Astrocyte (in vitro differentiated cells and primary cell): ENCODE data around the gene MEG3. TPM values are rescaled to one million over a fixed set of nuclear protein-coding genes. Genes with fewer than 3 reads are reported as not detected.
A peak's percentile ranks its signal among the peaks of the same experiment; 100 is the strongest.

Experiments
- DNase-seq: peaks from one replicate; pipeline ENCODE4 v3.0.0-alpha.2; 2010; ENCODE audit warnings: low read depth
- FAIRE-seq: peaks from 2 replicates; lab custom pipeline; 2011; peaks lifted over from hg19 to GRCh38; lab: Jason Lieb, UNC
- H2AFZ ChIP-seq: 2 replicates; pipeline ENCODE4 v1.6.0; 2012; ENCODE audit warnings: low read depth, low read length, inconsistent platforms
- H3K27ac ChIP-seq: 2 replicates; pipeline ENCODE4 v1.5.1; 2011; ENCODE audit warnings: low read depth, low read length, inconsistent platforms
- H3K27me3 ChIP-seq: 2 replicates; pipeline ENCODE4 v1.6.0; 2011; ENCODE audit warnings: low read length, inconsistent platforms; ENCODE audit not compliant: insufficient read depth
- H3K36me3 ChIP-seq: 2 replicates; pipeline ENCODE4 v1.5.1; 2011; ENCODE audit warnings: low read length, inconsistent platforms; ENCODE audit not compliant: insufficient read depth
- H3K4me1 ChIP-seq: 2 replicates; pipeline ENCODE4 v1.5.1; 2011; ENCODE audit warnings: low read length, inconsistent platforms; ENCODE audit not compliant: insufficient read depth
- H3K4me2 ChIP-seq: 2 replicates; pipeline ENCODE4 v1.6.0; 2012; ENCODE audit warnings: low read length, inconsistent platforms
- H3K4me3 ChIP-seq: 2 replicates; pipeline ENCODE4 v1.5.1; 2011; ENCODE audit warnings: low read depth, mild to moderate bottlenecking, low read length, inconsistent platforms; ENCODE audit not compliant: insufficient read depth
- H3K79me2 ChIP-seq: 2 replicates; pipeline ENCODE4 v1.6.0; 2012; ENCODE audit warnings: mild to moderate bottlenecking, low read length, inconsistent platforms; ENCODE audit not compliant: insufficient read depth
- H3K9ac ChIP-seq: 2 replicates; pipeline ENCODE4 v1.6.0; 2012; ENCODE audit warnings: mild to moderate bottlenecking, low read length, inconsistent platforms
- H3K9me3 ChIP-seq: 2 replicates; pipeline ENCODE4 v1.5.1; 2012; ENCODE audit warnings: low read depth, mild to moderate bottlenecking, low read length, inconsistent platforms; ENCODE audit not compliant: insufficient read depth
- H4K20me1 ChIP-seq: 2 replicates; pipeline ENCODE4 v1.6.0; 2012; ENCODE audit warnings: low read length, inconsistent platforms; ENCODE audit not compliant: insufficient read depth
- H3K27ac Mint-ChIP-seq: one replicate; pipeline ENCODE4 v1.8.0; 2021; ENCODE audit warnings: mild to moderate bottlenecking, mixed read lengths; ENCODE audit not compliant: unreplicated experiment
- H3K27me3 Mint-ChIP-seq: one replicate; pipeline ENCODE4 v1.8.0; 2021; ENCODE audit warnings: low read depth, mixed read lengths; ENCODE audit not compliant: unreplicated experiment
- H3K36me3 Mint-ChIP-seq: one replicate; pipeline ENCODE4 v1.8.0; 2021; ENCODE audit warnings: low read depth, mixed read lengths; ENCODE audit not compliant: unreplicated experiment
- H3K4me1 Mint-ChIP-seq: one replicate; pipeline ENCODE4 v1.8.0; 2021; ENCODE audit warnings: low read depth, mixed read lengths; ENCODE audit not compliant: unreplicated experiment
- H3K4me3 Mint-ChIP-seq: one replicate; pipeline ENCODE4 v1.8.0; 2021; ENCODE audit warnings: mild to moderate bottlenecking, moderate library complexity, mixed read lengths; ENCODE audit not compliant: unreplicated experiment
- H3K9me3 Mint-ChIP-seq: one replicate; pipeline ENCODE4 v1.8.0; 2021; ENCODE audit warnings: mild to moderate bottlenecking, mixed read lengths; ENCODE audit not compliant: unreplicated experiment
- EZH2 ChIP-seq: IDR thresholded peaks from 2 replicates; pipeline ENCODE4 v1.6.1; 2012; ENCODE audit warnings: mild to moderate bottlenecking, low read length, inconsistent platforms; ENCODE audit not compliant: insufficient read depth
- total RNA-seq: library from RNA; stranded (reverse); gene quantifications from 2 replicates; pipeline ENCODE4 v1.2.1, GENCODE V29; 2021
- TF ChIP-seq, protein P1 (sequence below): IDR thresholded peaks from 2 replicates; pipeline ENCODE4 v1.5.1; 2011; ENCODE audit warnings: low read depth, mild to moderate bottlenecking, inconsistent platforms, low read length, moderate library complexity; ENCODE audit not compliant: insufficient read depth

MEG3 gene
- total RNA-seq, 1 donor from 2014 or later = not detected

DNA sequence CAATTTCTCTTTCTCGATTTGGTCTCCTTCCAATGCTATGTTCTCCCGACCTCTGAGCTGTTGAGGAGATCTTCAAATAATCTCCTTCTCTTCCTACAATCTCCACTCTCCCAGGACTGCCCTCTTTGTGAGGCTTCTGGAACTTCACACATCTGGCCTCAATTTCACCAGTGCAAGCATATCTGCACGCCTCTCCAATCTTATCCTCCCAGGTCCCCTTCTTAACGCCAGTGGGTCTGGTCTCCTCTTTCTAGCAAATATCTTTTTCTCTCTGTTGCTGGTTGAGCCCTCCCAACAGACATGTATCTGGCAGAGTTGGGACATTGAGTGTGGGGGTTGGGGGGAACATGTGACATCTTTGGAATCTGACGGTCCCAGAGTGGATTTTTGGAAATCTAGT, 59.7 kb downstream of the MEG3 start:
- TF ChIP-seq, protein P1, sequence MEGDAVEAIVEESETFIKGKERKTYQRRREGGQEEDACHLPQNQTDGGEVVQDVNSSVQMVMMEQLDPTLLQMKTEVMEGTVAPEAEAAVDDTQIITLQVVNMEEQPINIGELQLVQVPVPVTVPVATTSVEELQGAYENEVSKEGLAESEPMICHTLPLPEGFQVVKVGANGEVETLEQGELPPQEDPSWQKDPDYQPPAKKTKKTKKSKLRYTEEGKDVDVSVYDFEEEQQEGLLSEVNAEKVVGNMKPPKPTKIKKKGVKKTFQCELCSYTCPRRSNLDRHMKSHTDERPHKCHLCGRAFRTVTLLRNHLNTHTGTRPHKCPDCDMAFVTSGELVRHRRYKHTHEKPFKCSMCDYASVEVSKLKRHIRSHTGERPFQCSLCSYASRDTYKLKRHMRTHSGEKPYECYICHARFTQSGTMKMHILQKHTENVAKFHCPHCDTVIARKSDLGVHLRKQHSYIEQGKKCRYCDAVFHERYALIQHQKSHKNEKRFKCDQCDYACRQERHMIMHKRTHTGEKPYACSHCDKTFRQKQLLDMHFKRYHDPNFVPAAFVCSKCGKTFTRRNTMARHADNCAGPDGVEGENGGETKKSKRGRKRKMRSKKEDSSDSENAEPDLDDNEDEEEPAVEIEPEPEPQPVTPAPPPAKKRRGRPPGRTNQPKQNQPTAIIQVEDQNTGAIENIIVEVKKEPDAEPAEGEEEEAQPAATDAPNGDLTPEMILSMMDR = no peak
- TF ChIP-seq EZH2 = no peak
- H3K79me2 ChIP-seq = peaks cover 38% of the 10 kb centered on the region
- DNase-seq = no peak
- no peak overlapping the region for H3K27ac ChIP-seq
- no peak overlapping the region for H3K4me3 ChIP-seq
- H2AFZ ChIP-seq = no peak overlapping the region
- H3K9ac ChIP-seq = no peak overlapping the region
- peaks cover 4% of the 10 kb centered on the region for H3K36me3 Mint-ChIP-seq
- H4K20me1 ChIP-seq = peaks cover 85% of the 10 kb centered on the region
- no peaks in the 10 kb centered on the region for H3K27me3 ChIP-seq
- no peak overlapping the region for H3K4me2 ChIP-seq
- no peak for FAIRE-seq
- no peaks in the 10 kb centered on the region for H3K4me1 Mint-ChIP-seq
- H3K27ac Mint-ChIP-seq = no peak overlapping the region
- H3K4me1 ChIP-seq = no peaks in the 10 kb centered on the region
- peaks cover 28% of the 10 kb centered on the region for H3K36me3 ChIP-seq
- no peaks in the 10 kb centered on the region for H3K9me3 ChIP-seq
- H3K9me3 Mint-ChIP-seq = peaks cover 28% of the 10 kb centered on the region
- no peak overlapping the region for H3K4me3 Mint-ChIP-seq
- H3K27me3 Mint-ChIP-seq = peaks cover 39% of the 10 kb centered on the region

GRCh38 chr14:100887728-100888335, 61.9 kb downstream of the MEG3 start:
- no peak overlapping the region for H3K27ac Mint-ChIP-seq
- no peaks in the 10 kb centered on the region for H3K27me3 ChIP-seq
- no peak overlapping the region for H3K4me3 ChIP-seq
- H3K36me3 Mint-ChIP-seq = peaks cover 7% of the 10 kb centered on the region
- H3K9ac ChIP-seq = no peak overlapping the region
- H3K27ac ChIP-seq = no peak overlapping the region
- peak; percentile 17 for FAIRE-seq
- peak; percentile 12 for DNase-seq
- no peaks in the 10 kb centered on the region for H3K4me1 Mint-ChIP-seq
- TF ChIP-seq EZH2 = no peak
- TF ChIP-seq, protein P1 = no peak
- H3K9me3 ChIP-seq = no peaks in the 10 kb centered on the region
- H3K9me3 Mint-ChIP-seq = peaks cover 13% of the 10 kb centered on the region
- H3K4me2 ChIP-seq = no peak overlapping the region
- no peaks in the 10 kb centered on the region for H3K4me1 ChIP-seq
- H3K36me3 ChIP-seq = peaks cover 18% of the 10 kb centered on the region
- peaks cover 26% of the 10 kb centered on the region for H3K79me2 ChIP-seq
- H2AFZ ChIP-seq = no peak overlapping the region
- H4K20me1 ChIP-seq = peaks cover 88% of the 10 kb centered on the region
- H3K4me3 Mint-ChIP-seq = no peak overlapping the region
- H3K27me3 Mint-ChIP-seq = peaks cover 37% of the 10 kb centered on the region

- H3K9me3 Mint-ChIP-seq = peaks cover 10% of the 10 kb centered on the region
- no peaks in the 10 kb centered on the region for H3K9me3 ChIP-seq
- H3K4me1 Mint-ChIP-seq = no peaks in the 10 kb centered on the region
- no peak overlapping the region for H3K27ac Mint-ChIP-seq
- no peak overlapping the region for H3K27ac ChIP-seq
- H3K4me3 Mint-ChIP-seq = no peak overlapping the region
- DNase-seq = no peak
- no peaks in the 10 kb centered on the region for H3K27me3 ChIP-seq
- peaks cover 88% of the 10 kb centered on the region for H4K20me1 ChIP-seq
- H3K36me3 ChIP-seq = peaks cover 18% of the 10 kb centered on the region
- FAIRE-seq = no peak
- H2AFZ ChIP-seq = no peak overlapping the region
- peaks cover 40% of the 10 kb centered on the region for H3K27me3 Mint-ChIP-seq
- no peak overlapping the region for H3K9ac ChIP-seq
- no peak overlapping the region for H3K4me2 ChIP-seq
- H3K36me3 Mint-ChIP-seq = peaks cover 4% of the 10 kb centered on the region
- H3K79me2 ChIP-seq = peaks cover 18% of the 10 kb centered on the region
- no peaks in the 10 kb centered on the region for H3K4me1 ChIP-seq
- TF ChIP-seq, protein P1 = no peak
- no peak for TF ChIP-seq EZH2
- no peak overlapping the region for H3K4me3 ChIP-seq
Observed at GRCh38 chr14:100888789-100889315, 62.9 kb downstream of the MEG3 start.
